Mesodermal cell (in vitro differentiated cells): Measurements from ENCODE around the gene PLEKHA1.

ENCODE experiments used
- H3K27ac ChIP-seq: 2 replicates; pipeline ENCODE4 v1.7.0; 2013; ENCODE audit warnings: mild to moderate bottlenecking, low read depth, low read length, moderate library complexity; ENCODE audit not compliant: severe bottlenecking
- H3K36me3 ChIP-seq: 2 replicates; pipeline ENCODE4 v1.7.1; 2013; ENCODE audit warnings: mild to moderate bottlenecking, low read length, moderate library complexity; ENCODE audit not compliant: control insufficient read depth, insufficient read depth
- H3K4me1 ChIP-seq: one replicate; pipeline ENCODE4 v1.7.1; 2013; ENCODE audit warnings: mild to moderate bottlenecking, low read length; ENCODE audit not compliant: insufficient read depth, control insufficient read depth, poor library complexity, severe bottlenecking
- H3K4me3 ChIP-seq: 2 replicates; pipeline ENCODE4 v1.7.0; 2013; ENCODE audit warnings: low read length, control low read depth, mild to moderate bottlenecking; ENCODE audit not compliant: insufficient read depth, poor library complexity, severe bottlenecking; ENCODE audit errors: extremely low read depth
- H3K9me3 ChIP-seq: 2 replicates; pipeline ENCODE4 v1.7.1; 2013; ENCODE audit warnings: mild to moderate bottlenecking, low read length, moderate library complexity; ENCODE audit not compliant: control insufficient read depth
- WGBS, 2 experiments: methylation state at CpG; one replicate each; pipeline ENCODE4 v1.1.5; 2013; ENCODE audit warnings: missing lambda C conversion rate in 2 of 2; ENCODE audit not compliant: insufficient coverage in 2 of 2; 5-methylcytosine and 5-hydroxymethylcytosine counted together

PLEKHA1 gene

GRCh38 chr10:122450353-122450990 is 76.0 kb downstream of the PLEKHA1 start:
- Histone ChIP-seq H3K4me1 (peaks cover 13% of the 10 kb centered on the region), H3K4me3 (no peak overlapping the region), H3K9me3 (peaks cover 8% of the 10 kb centered on the region), H3K27ac (no peak overlapping the region), H3K36me3 (no peaks in the 10 kb centered on the region)
- 87 to 96% methylated on average over 10 to 11 of the region's 14 CpGs for WGBS, 2 experiments

DNA sequence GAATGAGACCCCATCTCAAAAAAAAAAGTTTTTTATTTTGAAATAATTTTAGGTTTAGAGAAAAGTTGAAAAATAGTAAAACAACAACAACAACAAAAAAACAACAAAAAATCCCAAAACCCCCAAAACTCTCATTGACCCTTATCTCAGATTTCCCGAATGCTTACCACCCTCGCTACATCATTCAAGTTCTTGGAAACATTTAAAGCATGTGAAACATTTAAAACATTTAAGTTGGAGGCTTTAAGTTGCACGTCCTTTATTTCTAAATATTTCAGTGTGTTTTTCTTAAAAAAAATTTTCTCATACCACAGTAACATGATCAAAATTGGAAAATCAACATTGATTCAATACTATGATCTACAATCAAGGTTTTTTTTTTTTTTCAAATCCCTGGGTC is 79.6 kb downstream of the PLEKHA1 start:
- H3K4me1 ChIP-seq: peaks cover 13% of the 10 kb centered on the region
- no peaks in the 10 kb centered on the region for H3K36me3 ChIP-seq
- no CpG with 5 or more reads among the region's 3 CpGs for WGBS, 2 experiments
- no peak overlapping the region for H3K4me3 ChIP-seq
- no peak overlapping the region for H3K27ac ChIP-seq
- no peaks in the 10 kb centered on the region for H3K9me3 ChIP-seq

DNA sequence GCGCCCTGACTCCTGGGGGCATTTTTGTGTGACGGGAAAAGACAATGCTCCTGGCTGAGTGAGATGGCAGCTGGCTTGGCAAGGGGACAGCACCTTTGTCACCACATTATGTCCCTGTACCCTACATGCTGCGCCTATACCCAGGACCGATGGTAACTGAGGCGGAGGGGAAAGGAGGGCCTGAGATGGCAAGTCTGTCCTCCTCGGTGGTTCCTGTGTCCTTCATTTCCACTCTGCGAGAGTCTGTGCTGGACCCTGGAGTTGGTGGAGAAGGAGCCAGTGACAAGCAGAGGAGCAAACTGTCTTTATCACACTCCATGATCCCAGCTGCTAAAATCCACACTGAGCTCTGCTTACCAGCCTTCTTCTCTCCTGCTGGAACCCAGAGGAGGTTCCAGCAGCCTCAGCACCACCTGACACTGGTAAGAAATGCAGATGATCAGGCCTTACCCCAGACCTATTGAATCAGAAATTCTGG is 80.1 kb downstream of the PLEKHA1 start, which contains the start of gene ARMS2:
TSS of gene ARMS2 (plus strand) at position 51 of the 478 bp plus-strand sequence. CDS start at position 126, 75 bp downstream.
- Histone ChIP-seq H3K4me1 (peaks cover 13% of the 10 kb centered on the region), H3K27ac (no peak within 1 kb of the TSS), H3K4me3 (no peak within 1 kb of the TSS), H3K36me3 (no peaks in the 10 kb centered on the region), H3K9me3 (no peaks in the 10 kb centered on the region)
- WGBS, 2 experiments: 70 to 81% methylated on average over 2 to 6 of the region's 7 CpGs

DNA sequence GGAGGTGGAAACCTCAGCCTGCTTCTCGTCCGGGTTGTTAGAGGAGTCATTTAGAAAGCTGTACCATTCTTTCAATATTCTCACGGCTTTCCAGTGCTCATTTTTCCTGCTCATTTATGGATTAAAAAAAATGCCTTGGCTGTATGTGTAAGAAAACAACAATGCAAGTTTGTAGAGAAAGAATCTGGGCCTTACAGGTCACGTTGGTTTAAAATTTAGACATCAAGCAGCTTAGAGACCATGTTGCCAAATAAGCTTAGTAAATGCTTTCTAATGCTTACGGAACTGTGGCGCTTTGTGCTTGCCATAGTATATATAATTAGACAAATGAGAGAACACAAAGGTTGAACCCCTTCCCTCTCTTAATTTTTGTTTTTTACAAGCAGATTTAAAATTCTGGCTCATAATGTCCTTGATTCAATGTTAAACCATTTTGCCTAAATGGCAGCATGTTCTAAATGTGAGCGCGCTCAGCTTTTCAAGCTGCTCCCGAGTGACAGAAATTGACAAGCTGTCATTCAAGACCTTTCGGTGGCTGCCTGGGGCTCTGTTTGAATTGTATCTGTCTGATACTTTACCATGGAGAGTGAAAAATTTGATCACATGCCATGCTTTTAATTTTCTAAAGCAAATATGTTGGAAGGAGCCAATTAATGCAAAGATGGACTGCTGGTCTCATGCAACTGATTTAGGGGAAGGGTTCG is 81.0 kb downstream of the PLEKHA1 start:
- Histone ChIP-seq H3K27ac (no peak overlapping the region), H3K36me3 (no peaks in the 10 kb centered on the region), H3K4me1 (peaks cover 14% of the 10 kb centered on the region), H3K9me3 (no peaks in the 10 kb centered on the region), H3K4me3 (no peak overlapping the region)
- WGBS, 2 experiments: 92 to 96% methylated on average over 5 of the region's 11 CpGs

DNA sequence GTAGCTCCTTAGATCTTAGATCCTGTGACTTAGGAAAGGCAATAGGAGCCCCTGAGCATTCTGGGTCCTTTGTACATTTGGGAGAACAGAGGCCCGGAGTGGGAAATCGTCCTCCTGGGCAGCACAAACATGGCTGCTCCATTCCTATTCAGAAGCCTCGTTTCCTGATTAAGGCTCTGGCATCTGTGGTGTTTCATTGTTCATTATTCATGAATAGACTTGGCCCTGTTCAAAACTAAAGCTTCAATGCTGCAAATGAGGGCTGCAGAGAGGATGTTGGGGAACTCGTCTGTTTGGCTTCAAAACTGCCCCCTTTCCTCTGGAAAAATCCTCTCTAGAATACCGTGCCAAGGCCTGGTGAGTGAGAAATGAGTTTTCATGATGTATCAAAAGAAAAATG is 83.4 kb downstream of the PLEKHA1 start:
- Histone ChIP-seq H3K4me3 (no peak overlapping the region), H3K9me3 (no peaks in the 10 kb centered on the region), H3K36me3 (no peaks in the 10 kb centered on the region), H3K4me1 (peaks cover 13% of the 10 kb centered on the region), H3K27ac (no peak overlapping the region)
- 93 to 96% methylated on average over 3 to 4 of the region's 5 CpGs for WGBS, 2 experiments

DNA sequence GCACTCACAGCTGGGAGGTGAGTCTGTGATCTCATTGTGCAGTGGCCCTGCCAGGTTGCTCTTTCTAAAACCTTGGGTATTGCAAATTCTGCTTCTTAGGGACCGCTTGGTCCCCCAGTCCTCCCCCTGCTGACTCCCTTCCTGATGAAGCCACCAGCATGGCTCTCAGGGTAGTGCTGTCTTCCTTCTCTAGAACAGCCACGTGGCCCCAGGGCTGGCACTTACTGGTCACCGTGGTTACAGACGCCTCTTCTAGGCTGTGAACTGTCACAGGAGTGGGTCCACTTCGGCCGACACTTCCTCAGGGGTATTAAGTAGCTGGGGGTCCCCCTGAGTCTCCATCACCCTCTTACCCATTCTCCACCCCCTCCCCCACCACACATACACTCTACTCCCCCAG is 84.2 kb downstream of the PLEKHA1 start:
- Histone ChIP-seq H3K36me3 (no peaks in the 10 kb centered on the region), H3K27ac (no peak overlapping the region), H3K4me1 (peaks cover 13% of the 10 kb centered on the region), H3K9me3 (no peaks in the 10 kb centered on the region), H3K4me3 (no peak overlapping the region)
- WGBS, 2 experiments: 74 to 90% methylated on average over 4 of the region's 6 CpGs

- no peaks in the 10 kb centered on the region for H3K9me3 ChIP-seq
- WGBS, 2 experiments: 66 to 70% methylated on average over 10 to 13 of the region's 14 CpGs
- no peak overlapping the region for H3K4me3 ChIP-seq
- H3K4me1 ChIP-seq: peaks cover 13% of the 10 kb centered on the region
- H3K36me3 ChIP-seq: no peaks in the 10 kb centered on the region
- H3K27ac ChIP-seq: no peak overlapping the region
These were observed 85.2 kb downstream of the PLEKHA1 start for GRCh38 chr10:122459561-122460273.

DNA sequence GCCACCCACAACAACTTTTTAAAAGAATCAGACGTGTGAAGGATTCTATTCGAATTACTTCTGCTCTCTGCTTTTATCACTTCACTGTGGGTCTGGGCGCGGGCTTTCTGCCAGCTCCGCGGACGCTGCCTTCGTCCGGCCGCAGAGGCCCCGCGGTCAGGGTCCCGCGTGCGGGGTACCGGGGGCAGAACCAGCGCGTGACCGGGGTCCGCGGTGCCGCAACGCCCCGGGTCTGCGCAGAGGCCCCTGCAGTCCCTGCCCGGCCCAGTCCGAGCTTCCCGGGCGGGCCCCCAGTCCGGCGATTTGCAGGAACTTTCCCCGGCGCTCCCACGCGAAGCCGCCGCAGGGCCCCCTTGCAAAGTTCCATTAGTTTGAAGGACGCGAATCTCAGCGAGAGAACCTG is 86.4 kb downstream of the PLEKHA1 start:
- no peaks in the 10 kb centered on the region for H3K9me3 ChIP-seq
- peaks cover 6% of the 10 kb centered on the region for H3K36me3 ChIP-seq
- H3K4me1 ChIP-seq: peaks cover 13% of the 10 kb centered on the region
- H3K4me3 ChIP-seq: peak overlapping the region; percentile 39
- WGBS, 2 experiments: 4 to 5% methylated on average over 31 to 40 of the region's 40 CpGs
- H3K27ac ChIP-seq: no peak overlapping the region

DNA sequence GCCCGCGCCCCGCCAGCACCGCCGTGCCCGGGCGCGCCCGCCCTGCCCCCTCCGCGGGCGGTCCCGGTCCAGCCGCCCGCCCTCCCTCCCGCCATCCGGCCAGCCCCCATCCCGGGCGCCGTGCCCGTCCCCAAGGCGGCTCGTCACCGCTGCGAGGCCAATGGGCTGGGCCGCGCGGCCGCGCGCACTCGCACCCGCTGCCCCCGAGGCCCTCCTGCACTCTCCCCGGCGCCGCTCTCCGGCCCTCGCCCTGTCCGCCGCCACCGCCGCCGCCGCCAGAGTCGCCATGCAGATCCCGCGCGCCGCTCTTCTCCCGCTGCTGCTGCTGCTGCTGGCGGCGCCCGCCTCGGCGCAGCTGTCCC is 86.8 kb downstream of the PLEKHA1 start, which contains the start of gene HTRA1:
TSS of gene HTRA1 (plus strand) at position 187 of the 362 bp plus-strand sequence. CDS start at position 287, 100 bp downstream.
- Histone ChIP-seq H3K4me3 (peak within 1 kb of the TSS; percentile 49), H3K27ac (no peak within 1 kb of the TSS), H3K9me3 (no peaks in the 10 kb centered on the region), H3K36me3 (peaks cover 6% of the 10 kb centered on the region), H3K4me1 (peaks cover 13% of the 10 kb centered on the region)
- 0 to 1% methylated on average over 31 to 48 of the region's 56 CpGs for WGBS, 2 experiments

DNA sequence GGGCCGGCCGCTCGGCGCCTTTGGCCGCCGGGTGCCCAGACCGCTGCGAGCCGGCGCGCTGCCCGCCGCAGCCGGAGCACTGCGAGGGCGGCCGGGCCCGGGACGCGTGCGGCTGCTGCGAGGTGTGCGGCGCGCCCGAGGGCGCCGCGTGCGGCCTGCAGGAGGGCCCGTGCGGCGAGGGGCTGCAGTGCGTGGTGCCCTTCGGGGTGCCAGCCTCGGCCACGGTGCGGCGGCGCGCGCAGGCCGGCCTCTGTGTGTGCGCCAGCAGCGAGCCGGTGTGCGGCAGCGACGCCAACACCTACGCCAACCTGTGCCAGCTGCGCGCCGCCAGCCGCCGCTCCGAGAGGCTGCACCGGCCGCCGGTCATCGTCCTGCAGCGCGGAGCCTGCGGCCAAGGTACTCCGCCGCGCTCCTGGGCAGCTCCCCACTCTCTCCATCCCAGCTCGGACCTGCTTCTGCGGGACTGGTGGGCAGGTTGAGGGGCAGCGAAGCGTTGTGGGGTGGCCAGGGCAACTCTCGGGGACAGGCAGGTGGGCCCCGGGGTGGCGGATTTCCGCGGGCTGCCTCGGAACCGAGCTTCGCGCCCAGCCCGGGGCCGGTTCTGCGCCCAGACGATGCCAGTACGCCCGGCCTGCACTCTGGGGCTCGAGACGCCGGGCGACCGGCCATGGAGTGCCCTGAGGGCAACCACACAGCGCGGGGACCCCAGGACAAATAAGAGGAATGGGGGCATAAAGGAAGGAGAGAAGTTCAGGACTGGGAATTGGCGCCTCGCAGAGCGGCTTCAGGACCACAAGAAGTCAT is 87.4 kb downstream of the PLEKHA1 start:
- peaks cover 13% of the 10 kb centered on the region for H3K4me1 ChIP-seq
- H3K9me3 ChIP-seq: no peaks in the 10 kb centered on the region
- peak overlapping the region; percentile 49 for H3K4me3 ChIP-seq
- peaks cover 6% of the 10 kb centered on the region for H3K36me3 ChIP-seq
- WGBS, 2 experiments: 1% methylated on average over 62 to 70 of the region's 95 CpGs
- no peak overlapping the region for H3K27ac ChIP-seq
